K562 (cell line): ENCODE measurements around the gene TRPV5. TPM values are rescaled to one million over a fixed set of nuclear protein-coding genes. Genes with fewer than 3 reads are reported as not detected.
A peak's percentile ranks its signal among the peaks of the same experiment; 100 is the strongest.

Source experiments
- CBFB ChIP-seq: sonication (generic); formaldehyde crosslinking; IDR thresholded peaks from 2 replicates; pipeline ENCODE4 v1.4.0; 2020; ENCODE audit warnings: mild to moderate bottlenecking, missing genetic modification reagents
- FUS ChIP-seq: fragments of 200-400 bp; formaldehyde crosslinking; optimal IDR thresholded peaks from 2 replicates; pipeline ENCODE3; 2017; ENCODE audit warnings: low read depth, low read length
- HLTF ChIP-seq: fragments of 450-650 bp; IDR thresholded peaks from 2 replicates; pipeline ENCODE4 v1.6.1; 2016
- JUN ChIP-seq, 2 experiments: sonication (generic) in 1 of 2; formaldehyde crosslinking in 1 of 2; IDR thresholded peaks; 2 replicates each; pipeline versions ENCODE4 v1.6.1 to v1.8.0; 2012 to 2022; ENCODE audit warnings: borderline replicate concordance in 2 of 2, mild to moderate bottlenecking in 2 of 2, improper control_type of control experiment in 1 of 2, low read depth in 1 of 2, low read length in 1 of 2, missing genetic modification reagents in 1 of 2
- MYC ChIP-seq, 2 experiments: fragments of 250-450 bp in 1 of 2; sonication (Bioruptor Pico) in 1 of 2; IDR thresholded peaks; 2 replicates each; pipeline versions ENCODE4 v1.5.1 to v1.6.1; 2012 to 2021; ENCODE audit warnings: low read depth in 2 of 2, borderline replicate concordance in 1 of 2, improper control_type of control experiment in 1 of 2, low read length in 1 of 2, mild to moderate bottlenecking in 1 of 2, moderate library complexity in 1 of 2
- RBM14 ChIP-seq: fragments of 200-400 bp; formaldehyde crosslinking; IDR thresholded peaks from 2 replicates; pipeline ENCODE4 v1.6.1; 2018; ENCODE audit warnings: low read depth, mild to moderate bottlenecking, low read length, moderate library complexity, borderline replicate concordance; ENCODE audit not compliant: insufficient read depth
- SREBF1 ChIP-seq: fragments of 150-350 bp; IDR thresholded peaks from 2 replicates; pipeline ENCODE4 v1.6.1; 2014; ENCODE audit warnings: antibody characterized with exemption, low read depth, low read length, borderline replicate concordance
- TBP ChIP-seq: optimal IDR thresholded peaks from 2 replicates; pipeline ENCODE3; 2011; ENCODE audit warnings: low read depth, low read length, improper control_type of control experiment
- ZNF507 ChIP-seq: conservative IDR thresholded peaks from 2 replicates; pipeline ENCODE4 v1.6.1; 2017; ENCODE audit warnings: missing genetic modification characterization, missing compliant biosample characterization
- polyA plus RNA-seq, 8 experiments: library from polyadenylated mRNA; depleted of rRNA in 4 of 8; stranded (reverse) in 5 of 8; unstranded in 3 of 8; fragments of >200 nt; fragmentation: Nextera tagmentation in 2 of 8; fragmentation: Illumina TruSeq in 1 of 8; extraction: Ambion mirVana in 2 of 8; extraction: Trizol in 1 of 8; gene quantifications; 2 replicates each; pipeline versions ENCODE4 v1.2.1 to v1.2.3, GENCODE V29; 2011 to 2014; ENCODE audit warnings: inconsistent platforms in 1 of 8, missing spikeins in 1 of 8
- total RNA-seq, 7 experiments: library from RNA; depleted of rRNA in 6 of 7; stranded (reverse); fragments of >200 nt in 6 of 7; fragmentation: Illumina TruSeq in 2 of 7; extraction: Trizol in 2 of 7; gene quantifications; 2 replicates each; pipeline versions ENCODE4 v1.2.1 to v1.2.3, GENCODE V29; 2011 to 2021; ENCODE audit warnings: low replicate concordance in 1 of 7
- TF ChIP-seq, protein P1 (sequence below): sonication (generic); formaldehyde crosslinking; IDR thresholded peaks from 2 replicates; pipeline ENCODE4 v1.8.0; 2022; ENCODE audit warnings: missing genetic modification reagents, mild to moderate bottlenecking, borderline replicate concordance
- TF ChIP-seq, protein P2 (sequence below): fragments of 450-650 bp; formaldehyde crosslinking; IDR thresholded peaks from 2 replicates; pipeline ENCODE4 v1.4.0; 2022; ENCODE audit warnings: mild to moderate bottlenecking, moderate library complexity
- TF ChIP-seq, protein P3 (sequence below): fragments of 450-650 bp; IDR thresholded peaks from 2 replicates; pipeline ENCODE4 v1.6.1; 2017; ENCODE audit warnings: antibody characterized with exemption, mild to moderate bottlenecking
- TF ChIP-seq, protein P4 (sequence below): fragments of 450-650 bp; IDR thresholded peaks from 2 replicates; pipeline ENCODE4 v1.6.1; 2014; ENCODE audit warnings: low read depth, mild to moderate bottlenecking, moderate library complexity, borderline replicate concordance
- TF ChIP-seq, protein P5 (sequence below): sonication (generic); formaldehyde crosslinking; IDR thresholded peaks from 2 replicates; pipeline ENCODE4 v1.8.0; 2022; ENCODE audit warnings: mild to moderate bottlenecking, missing genetic modification reagents
- TF ChIP-seq, protein P6 (sequence below): sonication (generic); formaldehyde crosslinking; IDR thresholded peaks from 2 replicates; pipeline ENCODE4 v1.8.0; 2022; ENCODE audit warnings: missing genetic modification reagents, mild to moderate bottlenecking, borderline replicate concordance

TRPV5 gene
- total and polyA plus RNA-seq, 9 of the 15 experiments (the other 6 are each of a cell fraction or from before 2014, with no cell fraction given), result not detected

DNA sequence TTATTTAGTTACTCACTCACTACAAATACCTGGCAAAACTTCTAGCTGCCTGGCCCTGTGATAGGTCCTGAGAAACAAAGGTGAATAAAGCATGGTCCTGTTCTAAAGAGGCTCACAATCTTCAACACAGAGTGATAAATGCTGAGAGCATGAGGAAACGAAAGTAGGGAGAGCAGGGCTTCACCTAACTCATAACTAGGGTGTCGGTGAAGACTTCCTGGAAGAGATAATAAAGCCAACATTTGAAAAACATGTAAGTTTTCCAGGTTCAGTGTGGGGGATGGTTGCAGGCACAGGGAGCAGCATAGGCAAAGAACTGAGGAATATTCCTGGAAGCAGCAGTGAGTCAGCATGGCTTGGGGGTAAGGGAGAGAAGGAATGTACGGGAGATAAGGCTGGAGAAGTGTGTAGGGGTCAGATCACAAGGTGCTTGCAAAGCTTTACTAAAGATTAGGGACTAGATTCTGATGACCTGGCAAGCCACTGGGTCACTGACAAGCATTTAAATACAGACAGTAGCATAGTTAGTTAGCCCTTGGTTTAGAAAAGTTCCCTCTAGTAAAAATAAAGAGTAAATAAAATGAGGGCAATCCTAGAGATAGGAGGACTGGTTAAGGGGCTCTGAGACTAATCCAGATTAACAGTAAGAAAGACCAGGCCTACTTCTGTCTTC is 23.5 kb upstream of the TRPV5 start (continued):
- TF ChIP-seq, protein P1, sequence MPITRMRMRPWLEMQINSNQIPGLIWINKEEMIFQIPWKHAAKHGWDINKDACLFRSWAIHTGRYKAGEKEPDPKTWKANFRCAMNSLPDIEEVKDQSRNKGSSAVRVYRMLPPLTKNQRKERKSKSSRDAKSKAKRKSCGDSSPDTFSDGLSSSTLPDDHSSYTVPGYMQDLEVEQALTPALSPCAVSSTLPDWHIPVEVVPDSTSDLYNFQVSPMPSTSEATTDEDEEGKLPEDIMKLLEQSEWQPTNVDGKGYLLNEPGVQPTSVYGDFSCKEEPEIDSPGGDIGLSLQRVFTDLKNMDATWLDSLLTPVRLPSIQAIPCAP (CRISPR knock-in tag), result no peak
- TF ChIP-seq, protein P2, sequence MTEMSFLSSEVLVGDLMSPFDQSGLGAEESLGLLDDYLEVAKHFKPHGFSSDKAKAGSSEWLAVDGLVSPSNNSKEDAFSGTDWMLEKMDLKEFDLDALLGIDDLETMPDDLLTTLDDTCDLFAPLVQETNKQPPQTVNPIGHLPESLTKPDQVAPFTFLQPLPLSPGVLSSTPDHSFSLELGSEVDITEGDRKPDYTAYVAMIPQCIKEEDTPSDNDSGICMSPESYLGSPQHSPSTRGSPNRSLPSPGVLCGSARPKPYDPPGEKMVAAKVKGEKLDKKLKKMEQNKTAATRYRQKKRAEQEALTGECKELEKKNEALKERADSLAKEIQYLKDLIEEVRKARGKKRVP (CRISPR knock-in tag), result no peak
- TF ChIP-seq TBP, result no peak
- TF ChIP-seq RBM14, result no peak
- TF ChIP-seq, protein P3, sequence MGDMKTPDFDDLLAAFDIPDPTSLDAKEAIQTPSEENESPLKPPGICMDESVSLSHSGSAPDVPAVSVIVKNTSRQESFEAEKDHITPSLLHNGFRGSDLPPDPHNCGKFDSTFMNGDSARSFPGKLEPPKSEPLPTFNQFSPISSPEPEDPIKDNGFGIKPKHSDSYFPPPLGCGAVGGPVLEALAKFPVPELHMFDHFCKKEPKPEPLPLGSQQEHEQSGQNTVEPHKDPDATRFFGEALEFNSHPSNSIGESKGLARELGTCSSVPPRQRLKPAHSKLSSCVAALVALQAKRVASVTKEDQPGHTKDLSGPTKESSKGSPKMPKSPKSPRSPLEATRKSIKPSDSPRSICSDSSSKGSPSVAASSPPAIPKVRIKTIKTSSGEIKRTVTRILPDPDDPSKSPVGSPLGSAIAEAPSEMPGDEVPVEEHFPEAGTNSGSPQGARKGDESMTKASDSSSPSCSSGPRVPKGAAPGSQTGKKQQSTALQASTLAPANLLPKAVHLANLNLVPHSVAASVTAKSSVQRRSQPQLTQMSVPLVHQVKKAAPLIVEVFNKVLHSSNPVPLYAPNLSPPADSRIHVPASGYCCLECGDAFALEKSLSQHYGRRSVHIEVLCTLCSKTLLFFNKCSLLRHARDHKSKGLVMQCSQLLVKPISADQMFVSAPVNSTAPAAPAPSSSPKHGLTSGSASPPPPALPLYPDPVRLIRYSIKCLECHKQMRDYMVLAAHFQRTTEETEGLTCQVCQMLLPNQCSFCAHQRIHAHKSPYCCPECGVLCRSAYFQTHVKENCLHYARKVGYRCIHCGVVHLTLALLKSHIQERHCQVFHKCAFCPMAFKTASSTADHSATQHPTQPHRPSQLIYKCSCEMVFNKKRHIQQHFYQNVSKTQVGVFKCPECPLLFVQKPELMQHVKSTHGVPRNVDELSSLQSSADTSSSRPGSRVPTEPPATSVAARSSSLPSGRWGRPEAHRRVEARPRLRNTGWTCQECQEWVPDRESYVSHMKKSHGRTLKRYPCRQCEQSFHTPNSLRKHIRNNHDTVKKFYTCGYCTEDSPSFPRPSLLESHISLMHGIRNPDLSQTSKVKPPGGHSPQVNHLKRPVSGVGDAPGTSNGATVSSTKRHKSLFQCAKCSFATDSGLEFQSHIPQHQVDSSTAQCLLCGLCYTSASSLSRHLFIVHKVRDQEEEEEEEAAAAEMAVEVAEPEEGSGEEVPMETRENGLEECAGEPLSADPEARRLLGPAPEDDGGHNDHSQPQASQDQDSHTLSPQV, result no peak
- TF ChIP-seq FUS, result no peak
- TF ChIP-seq, protein P4, sequence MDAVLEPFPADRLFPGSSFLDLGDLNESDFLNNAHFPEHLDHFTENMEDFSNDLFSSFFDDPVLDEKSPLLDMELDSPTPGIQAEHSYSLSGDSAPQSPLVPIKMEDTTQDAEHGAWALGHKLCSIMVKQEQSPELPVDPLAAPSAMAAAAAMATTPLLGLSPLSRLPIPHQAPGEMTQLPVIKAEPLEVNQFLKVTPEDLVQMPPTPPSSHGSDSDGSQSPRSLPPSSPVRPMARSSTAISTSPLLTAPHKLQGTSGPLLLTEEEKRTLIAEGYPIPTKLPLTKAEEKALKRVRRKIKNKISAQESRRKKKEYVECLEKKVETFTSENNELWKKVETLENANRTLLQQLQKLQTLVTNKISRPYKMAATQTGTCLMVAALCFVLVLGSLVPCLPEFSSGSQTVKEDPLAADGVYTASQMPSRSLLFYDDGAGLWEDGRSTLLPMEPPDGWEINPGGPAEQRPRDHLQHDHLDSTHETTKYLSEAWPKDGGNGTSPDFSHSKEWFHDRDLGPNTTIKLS, result no peak
- TF ChIP-seq JUN (IDR thresholded peaks at IDR 0.05; ENCODE audit: borderline replicate concordance, low read depth, low read length), result 0 out of 2 replicates have a peak, but pooled peaks have one; percentile 50
- TF ChIP-seq JUN (CRISPR knock-in tag; IDR thresholded peaks at IDR 0.05; ENCODE audit: borderline replicate concordance), result no peak
- TF ChIP-seq, protein P5, sequence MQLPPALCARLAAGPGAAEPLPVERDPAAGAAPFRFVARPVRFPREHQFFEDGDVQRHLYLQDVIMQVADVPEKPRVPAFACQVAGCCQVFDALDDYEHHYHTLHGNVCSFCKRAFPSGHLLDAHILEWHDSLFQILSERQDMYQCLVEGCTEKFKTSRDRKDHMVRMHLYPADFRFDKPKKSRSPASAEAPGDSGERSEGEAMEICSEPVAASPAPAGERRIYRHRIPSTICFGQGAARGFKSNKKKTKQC, result no peak
- TF ChIP-seq ZNF507, result no peak
- no peak for TF ChIP-seq CBFB (CRISPR knock-in tag)
- 0 out of 2 replicates have a peak, but pooled peaks have one; percentile 66 for TF ChIP-seq HLTF
- TF ChIP-seq, protein P6, sequence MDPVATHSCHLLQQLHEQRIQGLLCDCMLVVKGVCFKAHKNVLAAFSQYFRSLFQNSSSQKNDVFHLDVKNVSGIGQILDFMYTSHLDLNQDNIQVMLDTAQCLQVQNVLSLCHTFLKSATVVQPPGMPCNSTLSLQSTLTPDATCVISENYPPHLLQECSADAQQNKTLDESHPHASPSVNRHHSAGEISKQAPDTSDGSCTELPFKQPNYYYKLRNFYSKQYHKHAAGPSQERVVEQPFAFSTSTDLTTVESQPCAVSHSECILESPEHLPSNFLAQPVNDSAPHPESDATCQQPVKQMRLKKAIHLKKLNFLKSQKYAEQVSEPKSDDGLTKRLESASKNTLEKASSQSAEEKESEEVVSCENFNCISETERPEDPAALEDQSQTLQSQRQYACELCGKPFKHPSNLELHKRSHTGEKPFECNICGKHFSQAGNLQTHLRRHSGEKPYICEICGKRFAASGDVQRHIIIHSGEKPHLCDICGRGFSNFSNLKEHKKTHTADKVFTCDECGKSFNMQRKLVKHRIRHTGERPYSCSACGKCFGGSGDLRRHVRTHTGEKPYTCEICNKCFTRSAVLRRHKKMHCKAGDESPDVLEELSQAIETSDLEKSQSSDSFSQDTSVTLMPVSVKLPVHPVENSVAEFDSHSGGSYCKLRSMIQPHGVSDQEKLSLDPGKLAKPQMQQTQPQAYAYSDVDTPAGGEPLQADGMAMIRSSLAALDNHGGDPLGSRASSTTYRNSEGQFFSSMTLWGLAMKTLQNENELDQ (CRISPR knock-in tag), result no peak
- peak; percentile 38; the same call in 1 of the 2 replicates for TF ChIP-seq MYC (IDR thresholded peaks at IDR 0.05; ENCODE audit: low read depth, low read length)
- no peak for TF ChIP-seq MYC (CRISPR knock-in tag; IDR thresholded peaks at IDR 0.05; ENCODE audit: borderline replicate concordance, low read depth)
- TF ChIP-seq SREBF1, result no peak
